SH-SY5Y (cell line): ENCODE data around the gene ETV6.

Source experiments
- GATA2 ChIP-seq: IDR thresholded peaks from 2 replicates; pipeline ENCODE4 v1.6.1; 2011; ENCODE audit warnings: mild to moderate bottlenecking, low read depth, low read length
- GATA3 ChIP-seq: IDR thresholded peaks from 2 replicates; pipeline ENCODE4 v1.6.1; 2011; ENCODE audit warnings: low read depth, mild to moderate bottlenecking, low read length, moderate library complexity

DNA sequence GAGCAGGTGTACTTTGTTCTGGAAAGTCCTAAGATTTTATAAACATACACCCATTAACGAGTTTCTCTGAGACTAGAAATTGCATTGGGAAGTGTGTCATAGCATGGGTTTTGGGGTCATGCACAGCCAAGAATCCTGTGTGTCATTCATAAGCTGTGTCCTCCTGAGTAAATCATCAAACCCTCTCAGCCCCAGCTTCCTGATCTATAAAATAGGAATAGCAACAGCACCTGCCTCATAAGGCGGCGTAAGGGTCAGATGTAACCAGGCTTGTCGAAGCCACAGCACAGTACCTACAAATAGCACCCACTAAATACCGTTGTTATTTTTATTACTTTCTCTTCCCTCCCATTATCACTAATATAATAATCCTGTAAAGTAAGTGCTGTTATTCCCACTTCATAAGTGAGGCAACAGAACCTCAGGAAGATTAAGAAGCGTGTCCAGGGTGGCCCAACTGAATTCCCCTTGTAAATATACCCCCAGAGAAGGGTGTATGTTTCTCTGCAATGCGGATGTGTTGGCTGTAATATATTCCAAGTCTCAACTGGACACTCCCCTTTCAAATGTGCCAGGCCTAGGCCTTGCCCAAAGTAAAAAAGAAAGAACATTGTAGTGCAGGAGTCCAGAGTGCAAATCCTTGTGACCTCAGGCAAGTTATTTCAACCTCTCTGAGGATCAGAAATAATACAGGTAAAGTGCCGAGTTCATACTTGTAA lies 233.0 kb downstream of the ETV6 start:
- TF ChIP-seq GATA2, result no peak
- no peak for TF ChIP-seq GATA3
